ENCODE measurements around the gene RPS27. TPM values are rescaled to one million over a fixed set of nuclear protein-coding genes. Genes with fewer than 3 reads are reported as not detected.

The RPS27 gene
- total and polyA plus RNA-seq, 2 donors (not counting 1 experiment from before 2014, with no cell fraction given) = 4,812 to 15,978 TPM

DNA sequence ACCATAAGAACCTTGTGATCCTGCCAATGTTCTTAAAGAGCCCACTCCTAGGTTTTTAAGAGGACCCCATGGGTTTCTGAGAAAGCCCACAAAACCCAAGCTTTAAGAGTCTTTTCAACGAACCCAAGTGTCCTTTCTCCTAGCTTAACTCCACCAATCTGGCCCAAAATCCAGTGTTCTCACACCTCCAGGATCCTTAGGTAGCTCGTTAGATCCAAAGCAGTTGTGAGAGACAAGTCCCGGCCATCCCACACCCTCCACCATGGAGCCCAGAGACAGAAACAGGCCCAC lies 45.8 kb upstream of the RPS27 start:
- H3K27me3 Mint-ChIP-seq = no peaks in the 10 kb centered on the region
- peaks cover 51% of the 10 kb centered on the region for H3K4me1 Mint-ChIP-seq
- H3K27ac Mint-ChIP-seq = peak overlapping the region; percentile 96
- Histone ChIP-seq H3K36me3 (replicated peaks in 1 of 2; ENCODE audit: control extremely low read depth in 1 of 2, control insufficient read depth in 1 of 2, extremely low read depth in 1 of 2, insufficient read depth in 2 of 2, low read length in 1 of 2) (peaks cover 15 to 60% of the 10 kb centered on the region in 2 experiments), H3K4me3 (ENCODE audit: control extremely low read depth in 1 of 5, extremely low read depth in 1 of 5, insufficient read depth in 1 of 5, low read depth in 2 of 5, low read length in 4 of 5) (peak overlapping the region; percentile 54 to 95 (median 85)), H3K4me1 (ENCODE audit: control insufficient read depth in 2 of 2, insufficient read depth in 2 of 2, low read length in 2 of 2) (peaks cover 29 to 49% of the 10 kb centered on the region in 2 donors), H2AFZ (ENCODE audit: insufficient read depth, low read depth, low read length, poor library complexity, severe bottlenecking) (peak overlapping the region; percentile 53), H3K9ac (ENCODE audit: low read length) (peak overlapping the region; percentile 89), H3K4me2 (replicated peaks; ENCODE audit: low read depth, low read length, poor library complexity, severe bottlenecking) (peak overlapping the region; percentile 89), H3K27me3 (replicated peaks in 1 of 4; ENCODE audit: control extremely low read depth in 1 of 4, control insufficient read depth in 3 of 4, insufficient read depth in 4 of 4, low read length in 3 of 4) (no peaks in the 10 kb centered on the region), H3K79me2 (ENCODE audit: control insufficient read depth, insufficient read depth, low read length) (peaks cover 57% of the 10 kb centered on the region), H4K20me1 (ENCODE audit: control insufficient read depth, insufficient read depth, low read length, poor library complexity, severe bottlenecking) (peaks cover 54% of the 10 kb centered on the region), H3K27ac (ENCODE audit: low read length in 2 of 2) (peak overlapping the region; percentile 91 to 98), H3K9me3 (ENCODE audit: control extremely low read depth in 1 of 3, control insufficient read depth in 2 of 3, insufficient read depth in 1 of 3, low read length in 2 of 3) (no peaks in the 10 kb centered on the region)
- DNase-seq (no peak), ATAC-seq (ENCODE audit: low read depth) (no peak)
- no peak for TF ChIP-seq EZH2 (IDR thresholded peaks at IDR 0.05; ENCODE audit: borderline replicate concordance, insufficient read depth, low read depth, low read length, poor library complexity, severe bottlenecking)
- TF ChIP-seq, protein P1, sequence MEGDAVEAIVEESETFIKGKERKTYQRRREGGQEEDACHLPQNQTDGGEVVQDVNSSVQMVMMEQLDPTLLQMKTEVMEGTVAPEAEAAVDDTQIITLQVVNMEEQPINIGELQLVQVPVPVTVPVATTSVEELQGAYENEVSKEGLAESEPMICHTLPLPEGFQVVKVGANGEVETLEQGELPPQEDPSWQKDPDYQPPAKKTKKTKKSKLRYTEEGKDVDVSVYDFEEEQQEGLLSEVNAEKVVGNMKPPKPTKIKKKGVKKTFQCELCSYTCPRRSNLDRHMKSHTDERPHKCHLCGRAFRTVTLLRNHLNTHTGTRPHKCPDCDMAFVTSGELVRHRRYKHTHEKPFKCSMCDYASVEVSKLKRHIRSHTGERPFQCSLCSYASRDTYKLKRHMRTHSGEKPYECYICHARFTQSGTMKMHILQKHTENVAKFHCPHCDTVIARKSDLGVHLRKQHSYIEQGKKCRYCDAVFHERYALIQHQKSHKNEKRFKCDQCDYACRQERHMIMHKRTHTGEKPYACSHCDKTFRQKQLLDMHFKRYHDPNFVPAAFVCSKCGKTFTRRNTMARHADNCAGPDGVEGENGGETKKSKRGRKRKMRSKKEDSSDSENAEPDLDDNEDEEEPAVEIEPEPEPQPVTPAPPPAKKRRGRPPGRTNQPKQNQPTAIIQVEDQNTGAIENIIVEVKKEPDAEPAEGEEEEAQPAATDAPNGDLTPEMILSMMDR (IDR thresholded peaks at IDR 0.05) = no peak
- H3K9me3 Mint-ChIP-seq (ENCODE audit: insufficient read depth) = no peaks in the 10 kb centered on the region
- CTCF ChIA-PET = interaction anchor here (0.7 to 5.9 kb wide), 10 partner anchors 13 to 123 kb away, joined by 3 to 65 read pairs (median 24); partner anchors contain the start of genes CREB3L4, CRTC2, GATAD2B and JTB
- intact Hi-C loops (cut with micrococcal nuclease) = loop anchor here (1.0 to 5.0 kb wide), 3 partner anchors 21 to 217 kb away; partner anchors contain the start of gene INTS3
- POLR2A ChIA-PET = interaction anchor here (0.5 to 4.4 kb wide), 13 partner anchors 15 to 409 kb away, joined by 3 to 124 read pairs (median 14); partner anchors contain the start of genes CHTOP, CREB3L4, CRTC2 and GATAD2B
- WGBS (ENCODE audit: insufficient coverage) = 0% methylated on average over 2 of the region's 3 CpGs
- peak overlapping the region; percentile 94 for H3K4me3 Mint-ChIP-seq

DNA sequence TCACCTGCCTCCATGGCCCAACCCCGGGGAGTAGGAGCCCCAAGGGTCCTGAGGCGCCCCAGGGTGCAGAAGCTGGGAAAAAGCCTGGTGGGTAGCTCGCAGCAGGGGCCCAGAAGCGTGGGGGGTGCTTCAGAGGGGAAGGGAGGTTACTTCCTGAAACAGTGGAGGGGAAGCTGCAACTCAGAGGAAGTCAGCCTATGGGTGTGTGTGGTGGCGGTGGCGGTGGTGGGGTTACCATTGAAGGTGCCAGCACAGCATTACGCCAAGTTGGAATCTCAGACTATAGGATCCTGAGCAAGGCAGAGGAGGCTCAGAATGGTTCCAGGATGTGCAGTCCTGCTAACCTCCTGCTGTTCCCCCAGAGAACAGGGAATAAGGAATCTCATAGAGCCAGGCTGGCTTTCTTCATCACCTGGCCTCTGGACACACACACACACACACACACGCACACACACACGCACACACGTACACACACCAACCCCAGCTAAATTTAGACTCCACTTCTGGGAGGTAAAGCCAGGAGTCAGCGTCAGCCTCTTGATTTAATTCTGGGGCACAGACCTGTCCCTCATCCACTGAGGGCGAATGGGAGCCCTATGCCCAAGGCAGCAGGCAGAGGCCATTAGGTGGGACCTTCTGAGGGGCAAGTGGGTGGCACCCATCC lies 45.3 kb upstream of the RPS27 start:
- Histone ChIP-seq H3K4me3 (ENCODE audit: control extremely low read depth in 1 of 5, extremely low read depth in 1 of 5, insufficient read depth in 1 of 5, low read depth in 2 of 5, low read length in 4 of 5) (peak overlapping the region; percentile 54 to 95 (median 85)), H3K4me1 (ENCODE audit: control insufficient read depth in 2 of 2, insufficient read depth in 2 of 2, low read length in 2 of 2) (peaks cover 34 to 54% of the 10 kb centered on the region in 2 donors), H3K9me3 (ENCODE audit: control extremely low read depth in 1 of 3, control insufficient read depth in 2 of 3, insufficient read depth in 1 of 3, low read length in 2 of 3) (no peaks in the 10 kb centered on the region), H2AFZ (ENCODE audit: insufficient read depth, low read depth, low read length, poor library complexity, severe bottlenecking) (peak overlapping the region; percentile 53), H4K20me1 (ENCODE audit: control insufficient read depth, insufficient read depth, low read length, poor library complexity, severe bottlenecking) (peaks cover 56% of the 10 kb centered on the region), H3K79me2 (ENCODE audit: control insufficient read depth, insufficient read depth, low read length) (peaks cover 56% of the 10 kb centered on the region), H3K9ac (ENCODE audit: low read length) (peak overlapping the region; percentile 89), H3K4me2 (replicated peaks; ENCODE audit: low read depth, low read length, poor library complexity, severe bottlenecking) (peak overlapping the region; percentile 89), H3K27me3 (replicated peaks in 1 of 4; ENCODE audit: control extremely low read depth in 1 of 4, control insufficient read depth in 3 of 4, insufficient read depth in 4 of 4, low read length in 3 of 4) (no peaks in the 10 kb centered on the region), H3K36me3 (replicated peaks in 1 of 2; ENCODE audit: control extremely low read depth in 1 of 2, control insufficient read depth in 1 of 2, extremely low read depth in 1 of 2, insufficient read depth in 2 of 2, low read length in 1 of 2) (peaks cover 13 to 60% of the 10 kb centered on the region in 2 experiments), H3K27ac (ENCODE audit: low read length in 2 of 2) (peak overlapping the region; percentile 91 to 98)
- DNase-seq (peak; percentile 92), ATAC-seq (ENCODE audit: low read depth) (peak; percentile 44)
- ChIA-PET CTCF (interaction anchor here (0.7 to 5.9 kb wide), 19 partner anchors 11 to 163 kb away, joined by 3 to 65 read pairs (median 6); partner anchors contain the start of genes CREB3L4, CRTC2, GATAD2B and JTB), POLR2A (interaction anchor here (0.5 to 4.4 kb wide), 15 partner anchors 15 to 410 kb away, joined by 3 to 124 read pairs (median 8); partner anchors contain the start of genes CHTOP, CREB3L4, CRTC2 and GATAD2B)
- H3K4me3 Mint-ChIP-seq = peak overlapping the region; percentile 94
- peak overlapping the region; percentile 96 for H3K27ac Mint-ChIP-seq
- H3K27me3 Mint-ChIP-seq = no peaks in the 10 kb centered on the region
- TF ChIP-seq, protein P1 (IDR thresholded peaks at IDR 0.05) = no peak
- TF ChIP-seq EZH2 (IDR thresholded peaks at IDR 0.05; ENCODE audit: borderline replicate concordance, insufficient read depth, low read depth, low read length, poor library complexity, severe bottlenecking) = no peak
- 0% methylated on average over 12 of the region's 12 CpGs for WGBS (ENCODE audit: insufficient coverage)
- peaks cover 54% of the 10 kb centered on the region for H3K4me1 Mint-ChIP-seq
- intact Hi-C loops (cut with micrococcal nuclease) = loop anchor here (1.0 to 5.0 kb wide), 3 partner anchors 22 to 218 kb away; partner anchors contain the start of gene INTS3
- no peaks in the 10 kb centered on the region for H3K9me3 Mint-ChIP-seq (ENCODE audit: insufficient read depth)
